Activated naive CD8-positive, alpha-beta T cell treated with anti-CD3 and anti-CD28 coated beads for 36 hours (primary cell): Measurements from ENCODE around the gene ARHGEF1. TPM values are rescaled to one million over a fixed set of nuclear protein-coding genes. Genes with fewer than 3 reads are reported as not detected.

Experiments
- DNase-seq: peaks from one replicate; pipeline ENCODE4 v3.0.0; 2021
- H3K27ac Mint-ChIP-seq: one replicate; pipeline ENCODE4 v1.8.0; 2022; ENCODE audit warnings: mild to moderate bottlenecking, moderate library complexity, mixed read lengths
- H3K27me3 Mint-ChIP-seq: one replicate; pipeline ENCODE4 v1.8.0; 2022; ENCODE audit warnings: mild to moderate bottlenecking, mixed read lengths
- H3K36me3 Mint-ChIP-seq: one replicate; pipeline ENCODE4 v1.8.0; 2021; ENCODE audit warnings: mild to moderate bottlenecking, mixed read lengths
- H3K4me1 Mint-ChIP-seq: one replicate; pipeline ENCODE4 v1.8.0; 2021; ENCODE audit warnings: mixed read lengths
- H3K4me3 Mint-ChIP-seq: one replicate; pipeline ENCODE4 v1.8.0; 2022; ENCODE audit warnings: mild to moderate bottlenecking, moderate library complexity, mixed read lengths
- H3K9me3 Mint-ChIP-seq: one replicate; pipeline ENCODE4 v1.8.0; 2022; ENCODE audit warnings: mixed read lengths
- total RNA-seq, 2 experiments: library from RNA; stranded (reverse); gene quantifications; one replicate each; pipeline ENCODE4 v1.2.3, GENCODE V29; 2021

The ARHGEF1 gene
- total RNA-seq = 100 to 1,000 TPM; 285 to 295 TPM

GRCh38 chr19:41882568-41883462 lies at the start of gene ARHGEF1:
ARHGEF1 (plus strand) TSS chr19:41883184; CDS start chr19:41888083, 4,899 bp downstream.
- peak; percentile 66 for DNase-seq
- no peaks in the 10 kb centered on the region for H3K9me3 Mint-ChIP-seq
- no peaks in the 10 kb centered on the region for H3K27me3 Mint-ChIP-seq

GRCh38 chr19:41837981-41838708 lies 44.8 kb upstream of the ARHGEF1 start:
- Mint-ChIP-seq H3K4me1 (no peaks in the 10 kb centered on the region), H3K4me3 (no peak overlapping the region), H3K36me3 (no peaks in the 10 kb centered on the region), H3K27me3 (peaks cover 12% of the 10 kb centered on the region), H3K27ac (no peak overlapping the region), H3K9me3 (no peaks in the 10 kb centered on the region)
- no peak for DNase-seq

More at GRCh38 chr19:41882568-41883462, at the start of gene ARHGEF1:
- Mint-ChIP-seq H3K4me1 (peaks cover 52% of the 10 kb centered on the region), H3K4me3 (peak within 1 kb of the TSS; percentile 93), H3K36me3 (peaks cover 28% of the 10 kb centered on the region), H3K27ac (peak within 1 kb of the TSS; percentile 95)

GRCh38 chr19:41839211-41839610 lies 43.8 kb upstream of the ARHGEF1 start:
- Mint-ChIP-seq H3K36me3 (no peaks in the 10 kb centered on the region), H3K27me3 (peaks cover 12% of the 10 kb centered on the region), H3K4me3 (no peak overlapping the region), H3K4me1 (no peaks in the 10 kb centered on the region), H3K9me3 (no peaks in the 10 kb centered on the region), H3K27ac (no peak overlapping the region)
- DNase-seq = no peak

GRCh38 chr19:41843371-41843770 lies 39.6 kb upstream of the ARHGEF1 start:
- H3K4me1 Mint-ChIP-seq = no peaks in the 10 kb centered on the region

GRCh38 chr19:41844601-41845000 lies 38.4 kb upstream of the ARHGEF1 start, which contains the start of gene LYPD4:
LYPD4 (minus strand) TSS chr19:41844683; CDS start chr19:41839285, 5,398 bp downstream.
- Mint-ChIP-seq H3K4me1 (no peaks in the 10 kb centered on the region), H3K4me3 (no peak within 1 kb of the TSS)

More at GRCh38 chr19:41843371-41843770, 39.6 kb upstream of the ARHGEF1 start:
- Mint-ChIP-seq H3K27me3 (peaks cover 4% of the 10 kb centered on the region), H3K4me3 (no peak overlapping the region), H3K36me3 (no peaks in the 10 kb centered on the region), H3K9me3 (no peaks in the 10 kb centered on the region), H3K27ac (no peak overlapping the region)
- DNase-seq = no peak

GRCh38 chr19:41845001-41845050 lies 38.2 kb upstream of the ARHGEF1 start, which contains the start of gene DMRTC2:
DMRTC2 (plus strand) TSS chr19:41845042; CDS start chr19:41847429, 2,387 bp downstream.
- no peaks in the 10 kb centered on the region for H3K4me1 Mint-ChIP-seq
- no peaks in the 10 kb centered on the region for H3K27me3 Mint-ChIP-seq
- H3K36me3 Mint-ChIP-seq = no peaks in the 10 kb centered on the region
- DNase-seq = no peak
- H3K27ac Mint-ChIP-seq = no peak within 1 kb of the TSS
- no peak within 1 kb of the TSS for H3K4me3 Mint-ChIP-seq
- no peaks in the 10 kb centered on the region for H3K9me3 Mint-ChIP-seq

More at GRCh38 chr19:41844601-41845000, 38.4 kb upstream of the ARHGEF1 start, which contains the start of gene LYPD4:
- no peak for DNase-seq
- no peaks in the 10 kb centered on the region for H3K36me3 Mint-ChIP-seq
- H3K9me3 Mint-ChIP-seq = no peaks in the 10 kb centered on the region
- H3K27ac Mint-ChIP-seq = no peak within 1 kb of the TSS
- H3K27me3 Mint-ChIP-seq = no peaks in the 10 kb centered on the region

GRCh38 chr19:41845051-41845590 lies 37.9 kb upstream of the ARHGEF1 start:
- no peaks in the 10 kb centered on the region for H3K4me1 Mint-ChIP-seq
- H3K4me3 Mint-ChIP-seq = no peak overlapping the region
- H3K27ac Mint-ChIP-seq = no peak overlapping the region
- H3K9me3 Mint-ChIP-seq = no peaks in the 10 kb centered on the region
- no peak for DNase-seq
- H3K27me3 Mint-ChIP-seq = no peaks in the 10 kb centered on the region
- no peaks in the 10 kb centered on the region for H3K36me3 Mint-ChIP-seq

GRCh38 chr19:41847351-41848105 lies 35.5 kb upstream of the ARHGEF1 start:
- no peaks in the 10 kb centered on the region for H3K9me3 Mint-ChIP-seq

GRCh38 chr19:41848666-41849065 lies 34.3 kb upstream of the ARHGEF1 start:
- DNase-seq = no peak
- Mint-ChIP-seq H3K9me3 (no peaks in the 10 kb centered on the region), H3K4me1 (no peaks in the 10 kb centered on the region), H3K36me3 (no peaks in the 10 kb centered on the region), H3K4me3 (no peak overlapping the region), H3K27ac (no peak overlapping the region), H3K27me3 (no peaks in the 10 kb centered on the region)

More at GRCh38 chr19:41847351-41848105, 35.5 kb upstream of the ARHGEF1 start:
- H3K4me1 Mint-ChIP-seq = no peaks in the 10 kb centered on the region
- no peaks in the 10 kb centered on the region for H3K27me3 Mint-ChIP-seq
- no peak for DNase-seq
- no peak overlapping the region for H3K4me3 Mint-ChIP-seq
- H3K27ac Mint-ChIP-seq = no peak overlapping the region
- H3K36me3 Mint-ChIP-seq = no peaks in the 10 kb centered on the region

GRCh38 chr19:41849067-41849466 lies 33.9 kb upstream of the ARHGEF1 start:
- Mint-ChIP-seq H3K4me3 (no peak overlapping the region), H3K36me3 (no peaks in the 10 kb centered on the region), H3K27me3 (no peaks in the 10 kb centered on the region), H3K27ac (no peak overlapping the region), H3K9me3 (no peaks in the 10 kb centered on the region), H3K4me1 (no peaks in the 10 kb centered on the region)
- no peak for DNase-seq

GRCh38 chr19:41850381-41850780 lies 32.6 kb upstream of the ARHGEF1 start:
- Mint-ChIP-seq H3K4me3 (no peak overlapping the region), H3K36me3 (no peaks in the 10 kb centered on the region), H3K27ac (no peak overlapping the region), H3K4me1 (no peaks in the 10 kb centered on the region), H3K9me3 (no peaks in the 10 kb centered on the region), H3K27me3 (no peaks in the 10 kb centered on the region)
- DNase-seq = no peak

GRCh38 chr19:41851456-41851855 lies 31.5 kb upstream of the ARHGEF1 start:
- Mint-ChIP-seq H3K27me3 (no peaks in the 10 kb centered on the region), H3K36me3 (no peaks in the 10 kb centered on the region), H3K27ac (no peak overlapping the region), H3K4me3 (no peak overlapping the region), H3K4me1 (no peaks in the 10 kb centered on the region), H3K9me3 (no peaks in the 10 kb centered on the region)
- DNase-seq = no peak

- Mint-ChIP-seq H3K27me3 (no peaks in the 10 kb centered on the region), H3K4me1 (no peaks in the 10 kb centered on the region), H3K36me3 (no peaks in the 10 kb centered on the region), H3K27ac (no peak overlapping the region), H3K4me3 (no peak overlapping the region), H3K9me3 (no peaks in the 10 kb centered on the region)
- no peak for DNase-seq
Measured at GRCh38 chr19:41853344-41853743, 29.6 kb upstream of the ARHGEF1 start.

- Mint-ChIP-seq H3K27me3 (no peaks in the 10 kb centered on the region), H3K36me3 (no peaks in the 10 kb centered on the region), H3K27ac (no peak overlapping the region), H3K9me3 (no peaks in the 10 kb centered on the region), H3K4me3 (no peak overlapping the region), H3K4me1 (no peaks in the 10 kb centered on the region)
- DNase-seq = no peak
Measured at GRCh38 chr19:41853768-41854167, 29.2 kb upstream of the ARHGEF1 start.

GRCh38 chr19:41859213-41859617 lies 23.8 kb upstream of the ARHGEF1 start:
- peak overlapping the region; percentile 98 for H3K27ac Mint-ChIP-seq
- DNase-seq = no peak
- H3K4me3 Mint-ChIP-seq = peak overlapping the region; percentile 92
- no peaks in the 10 kb centered on the region for H3K9me3 Mint-ChIP-seq
- peaks cover 37% of the 10 kb centered on the region for H3K36me3 Mint-ChIP-seq
- H3K27me3 Mint-ChIP-seq = no peaks in the 10 kb centered on the region
- peaks cover 36% of the 10 kb centered on the region for H3K4me1 Mint-ChIP-seq
